DOHH2 (cell line): ENCODE results near the gene C4orf17.

Experiments used
- H3F3A ChIP-seq: fragments of 200-600 bp; sonication (generic), shearing (Covaris generic); 2 replicates; pipeline ENCODE4 v1.6.0; 2016; ENCODE audit warnings: antibody characterized with exemption, mild to moderate bottlenecking; ENCODE audit not compliant: control insufficient read depth, insufficient read depth
- H3K27ac ChIP-seq: fragments of 200-600 bp; sonication (generic); 2 replicates; pipeline ENCODE4 v1.5.1; 2014; ENCODE audit warnings: low read depth, mild to moderate bottlenecking, low read length, moderate library complexity
- H3K27me3 ChIP-seq: fragments of 200-600 bp; sonication (generic); 2 replicates; pipeline ENCODE4 v1.6.1; 2014; ENCODE audit warnings: mild to moderate bottlenecking, low read length, mixed read lengths; ENCODE audit not compliant: control insufficient read depth
- H3K36me3 ChIP-seq: fragments of 200-600 bp; sonication (generic); 2 replicates; pipeline ENCODE4 v1.6.1; 2014; ENCODE audit warnings: mild to moderate bottlenecking, low read length, moderate library complexity, mixed read lengths; ENCODE audit not compliant: control insufficient read depth
- H3K4me1 ChIP-seq: fragments of 200-600 bp; sonication (generic); 2 replicates; pipeline ENCODE4 v1.6.1; 2014; ENCODE audit warnings: mild to moderate bottlenecking, low read length, mixed read lengths; ENCODE audit not compliant: control insufficient read depth
- H3K4me2 ChIP-seq: fragments of 200-600 bp; sonication (generic); 2 replicates; pipeline ENCODE4 v1.6.0; 2014; ENCODE audit warnings: mild to moderate bottlenecking, low read length, moderate library complexity
- H3K4me3 ChIP-seq: fragments of 200-600 bp; sonication (generic); 2 replicates; pipeline ENCODE4 v1.5.1; 2014; ENCODE audit warnings: mild to moderate bottlenecking, low read length, mixed read lengths
- H3K79me2 ChIP-seq: fragments of 200-600 bp; sonication (generic); 2 replicates; pipeline ENCODE4 v1.6.1; 2014; ENCODE audit warnings: mild to moderate bottlenecking, low read length, mixed read lengths; ENCODE audit not compliant: control insufficient read depth
- H3K9me2 ChIP-seq: fragments of 200-600 bp; sonication (generic); replicated peaks from 2 replicates; pipeline ENCODE4 v1.6.1; 2014; ENCODE audit warnings: mild to moderate bottlenecking, low read length, mixed read lengths; ENCODE audit not compliant: control insufficient read depth
- H3K9me3 ChIP-seq: fragments of 200-600 bp; sonication (generic); 2 replicates; pipeline ENCODE4 v1.6.1; 2014; ENCODE audit warnings: antibody characterized with exemption, low read length, mixed read lengths; ENCODE audit not compliant: control insufficient read depth, insufficient read depth
- H4K20me1 ChIP-seq: fragments of 200-600 bp; sonication (generic); 2 replicates; pipeline ENCODE4 v1.6.0; 2014; ENCODE audit warnings: low read depth, mild to moderate bottlenecking, antibody characterized with exemption, low read length, moderate library complexity; ENCODE audit not compliant: control insufficient read depth, insufficient read depth
- EZH2phosphoT487 ChIP-seq: fragments of 200-600 bp; sonication (generic); IDR thresholded peaks from 2 replicates; pipeline ENCODE4 v1.6.1; 2017; ENCODE audit warnings: borderline replicate concordance, mild to moderate bottlenecking, antibody characterized with exemption, low read length, moderate library complexity, mixed read lengths
- TF ChIP-seq, protein P1 (sequence below): fragments of 200-600 bp; sonication (generic); IDR thresholded peaks from one replicate; pipeline ENCODE4 v1.5.1; 2014; ENCODE audit warnings: antibody characterized with exemption, mild to moderate bottlenecking, low read depth, low read length; ENCODE audit not compliant: poor library complexity, severe bottlenecking

Gene C4orf17

DNA sequence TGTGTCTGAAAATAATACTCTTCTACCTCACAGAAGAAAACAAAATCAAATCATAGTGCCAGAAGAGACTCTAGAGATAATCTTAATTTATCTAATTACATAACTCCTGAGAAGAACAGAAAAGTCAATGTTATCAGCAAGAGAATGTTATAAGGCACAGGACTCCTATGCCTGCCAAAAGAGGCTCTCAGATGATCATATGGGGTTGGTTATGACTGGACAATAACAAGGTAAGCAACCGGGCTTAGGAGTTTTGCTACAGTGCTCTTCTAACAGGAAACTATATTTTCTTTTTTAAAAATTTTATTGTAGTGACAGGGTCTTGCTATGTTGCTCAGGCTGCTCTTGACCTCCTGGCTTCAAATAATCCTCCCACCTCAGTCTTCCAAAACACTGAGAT, 3.5 kb upstream of the C4orf17 start:
- Histone ChIP-seq H3K9me2 (no peaks in the 10 kb centered on the region), H3K27me3 (no peaks in the 10 kb centered on the region; the same call in 1 of the 2 replicates), H3F3A (no peaks in the 10 kb centered on the region), H4K20me1 (no peaks in the 10 kb centered on the region), H3K4me2 (no peak overlapping the region), H3K4me3 (no peak overlapping the region), H3K9me3 (no peaks in the 10 kb centered on the region), H3K36me3 (no peaks in the 10 kb centered on the region), H3K4me1 (no peaks in the 10 kb centered on the region), H3K79me2 (no peaks in the 10 kb centered on the region), H3K27ac (no peak overlapping the region)
- TF ChIP-seq, protein P1, sequence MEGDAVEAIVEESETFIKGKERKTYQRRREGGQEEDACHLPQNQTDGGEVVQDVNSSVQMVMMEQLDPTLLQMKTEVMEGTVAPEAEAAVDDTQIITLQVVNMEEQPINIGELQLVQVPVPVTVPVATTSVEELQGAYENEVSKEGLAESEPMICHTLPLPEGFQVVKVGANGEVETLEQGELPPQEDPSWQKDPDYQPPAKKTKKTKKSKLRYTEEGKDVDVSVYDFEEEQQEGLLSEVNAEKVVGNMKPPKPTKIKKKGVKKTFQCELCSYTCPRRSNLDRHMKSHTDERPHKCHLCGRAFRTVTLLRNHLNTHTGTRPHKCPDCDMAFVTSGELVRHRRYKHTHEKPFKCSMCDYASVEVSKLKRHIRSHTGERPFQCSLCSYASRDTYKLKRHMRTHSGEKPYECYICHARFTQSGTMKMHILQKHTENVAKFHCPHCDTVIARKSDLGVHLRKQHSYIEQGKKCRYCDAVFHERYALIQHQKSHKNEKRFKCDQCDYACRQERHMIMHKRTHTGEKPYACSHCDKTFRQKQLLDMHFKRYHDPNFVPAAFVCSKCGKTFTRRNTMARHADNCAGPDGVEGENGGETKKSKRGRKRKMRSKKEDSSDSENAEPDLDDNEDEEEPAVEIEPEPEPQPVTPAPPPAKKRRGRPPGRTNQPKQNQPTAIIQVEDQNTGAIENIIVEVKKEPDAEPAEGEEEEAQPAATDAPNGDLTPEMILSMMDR: no peak
- TF ChIP-seq EZH2phosphoT487: no peak

DNA sequence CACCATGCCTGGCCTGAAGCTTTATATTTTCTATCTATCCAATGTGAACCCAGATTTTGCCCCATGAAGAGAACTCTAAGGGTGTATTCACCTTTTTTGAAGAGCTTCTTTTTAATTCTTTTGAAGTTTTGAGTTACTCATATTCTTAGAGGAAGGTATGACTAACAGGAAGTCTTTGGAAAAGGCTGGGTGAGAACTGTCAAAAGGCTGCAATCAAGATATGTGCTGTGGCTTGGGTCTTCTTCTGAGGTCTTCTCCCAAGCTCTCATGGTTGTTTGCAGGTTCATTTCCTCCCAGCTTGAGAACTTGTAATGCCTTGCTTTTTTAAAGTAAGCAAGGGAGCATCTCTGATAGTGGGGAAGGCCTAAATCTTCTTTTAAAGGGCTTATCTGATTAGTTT, 3.1 kb upstream of the C4orf17 start:
- Histone ChIP-seq H4K20me1 (no peaks in the 10 kb centered on the region), H3K36me3 (no peaks in the 10 kb centered on the region), H3K27me3 (peaks cover under 1% of the 10 kb centered on the region; the same call in 1 of the 2 replicates), H3K79me2 (no peaks in the 10 kb centered on the region), H3K9me3 (no peaks in the 10 kb centered on the region), H3K4me3 (no peak overlapping the region), H3F3A (no peaks in the 10 kb centered on the region), H3K4me2 (no peak overlapping the region), H3K27ac (no peak overlapping the region), H3K4me1 (no peaks in the 10 kb centered on the region), H3K9me2 (no peaks in the 10 kb centered on the region)
- TF ChIP-seq, protein P1: no peak
- TF ChIP-seq EZH2phosphoT487: no peak

DNA sequence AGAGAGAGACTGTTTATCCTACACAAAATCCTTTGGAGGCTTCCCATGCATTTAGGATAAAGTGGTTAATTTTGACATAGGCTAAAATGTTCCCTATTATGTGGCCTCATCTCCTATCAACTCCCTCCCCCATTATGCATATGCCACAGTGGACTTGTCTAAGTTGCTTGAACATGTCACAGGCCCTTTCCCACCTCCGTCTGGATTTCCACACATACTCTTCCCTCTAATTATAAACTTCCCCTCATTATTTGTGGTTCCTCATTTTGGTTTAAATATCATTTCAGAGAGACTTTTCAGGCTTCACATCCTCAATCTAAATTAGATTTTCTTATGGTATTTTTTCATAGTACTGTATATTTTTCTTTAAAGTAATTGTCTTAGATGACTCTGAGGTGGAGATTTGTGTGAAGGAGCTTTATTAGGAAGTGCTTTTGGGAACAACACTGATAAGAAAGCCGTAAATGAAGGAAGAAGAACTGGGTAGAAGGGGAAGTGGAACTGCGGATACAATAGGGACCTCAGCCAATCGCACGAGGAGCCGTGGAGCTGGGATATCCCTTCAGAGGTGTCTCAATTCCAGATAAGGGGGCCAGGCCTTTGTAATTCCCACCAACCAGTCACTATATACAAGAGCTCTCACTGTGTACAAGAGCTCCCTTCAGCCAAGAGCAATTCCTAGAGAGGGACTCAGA, 7.9 kb downstream of the C4orf17 start:
- H3K27me3 ChIP-seq: peaks cover 12% of the 10 kb centered on the region
- no peaks in the 10 kb centered on the region for H3F3A ChIP-seq
- no peaks in the 10 kb centered on the region for H3K4me1 ChIP-seq
- TF ChIP-seq EZH2phosphoT487: no peak
- no peaks in the 10 kb centered on the region for H3K9me3 ChIP-seq
- H3K9me2 ChIP-seq: no peaks in the 10 kb centered on the region
- no peaks in the 10 kb centered on the region for H4K20me1 ChIP-seq
- H3K4me2 ChIP-seq: no peak overlapping the region
- H3K79me2 ChIP-seq: no peaks in the 10 kb centered on the region
- no peaks in the 10 kb centered on the region for H3K36me3 ChIP-seq
- no peak overlapping the region for H3K4me3 ChIP-seq
- no peak overlapping the region for H3K27ac ChIP-seq

DNA sequence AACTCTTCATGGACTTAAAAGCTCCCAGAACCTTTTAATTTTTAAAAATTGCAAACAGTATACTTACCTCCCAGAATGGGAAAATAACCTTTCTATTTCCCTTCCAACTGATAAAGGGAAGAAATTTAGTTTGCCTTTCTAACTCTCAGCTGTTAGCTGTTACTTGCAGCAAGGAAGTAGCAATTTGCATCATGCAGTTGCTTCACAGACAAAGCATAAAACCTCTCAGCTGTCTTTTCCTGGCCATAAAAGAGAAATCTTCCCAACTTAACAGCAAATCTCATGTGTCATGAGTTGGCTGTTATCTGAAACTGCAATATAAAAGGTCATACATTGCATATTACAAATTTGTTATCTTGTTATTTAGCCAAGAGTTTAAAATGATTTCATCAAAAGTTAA, 18.4 kb downstream of the C4orf17 start:
- H3K4me3 ChIP-seq: no peak overlapping the region
- H3F3A ChIP-seq: no peaks in the 10 kb centered on the region
- H3K27me3 ChIP-seq: 0 out of 2 replicates have a peak, but pooled peaks cover 2% of the 10 kb centered on the region
- H4K20me1 ChIP-seq: no peaks in the 10 kb centered on the region
- no peaks in the 10 kb centered on the region for H3K4me1 ChIP-seq
- TF ChIP-seq EZH2phosphoT487: no peak
- TF ChIP-seq, protein P1: no peak
- H3K27ac ChIP-seq: no peak overlapping the region
- H3K9me3 ChIP-seq: no peaks in the 10 kb centered on the region
- H3K9me2 ChIP-seq: no peaks in the 10 kb centered on the region
- no peaks in the 10 kb centered on the region for H3K36me3 ChIP-seq
- H3K4me2 ChIP-seq: no peak overlapping the region
- no peaks in the 10 kb centered on the region for H3K79me2 ChIP-seq
